DOHH2 (cell line): ENCODE data around the gene KIAA1958.

Source experiments
- H3F3A ChIP-seq: fragments of 200-600 bp; sonication (generic), shearing (Covaris generic); 2 replicates; pipeline ENCODE4 v1.6.0; 2016; ENCODE audit warnings: antibody characterized with exemption, mild to moderate bottlenecking; ENCODE audit not compliant: control insufficient read depth, insufficient read depth
- H3K27ac ChIP-seq: fragments of 200-600 bp; sonication (generic); 2 replicates; pipeline ENCODE4 v1.5.1; 2014; ENCODE audit warnings: low read depth, mild to moderate bottlenecking, low read length, moderate library complexity
- H3K27me3 ChIP-seq: fragments of 200-600 bp; sonication (generic); 2 replicates; pipeline ENCODE4 v1.6.1; 2014; ENCODE audit warnings: mild to moderate bottlenecking, low read length, mixed read lengths; ENCODE audit not compliant: control insufficient read depth
- H3K36me3 ChIP-seq: fragments of 200-600 bp; sonication (generic); 2 replicates; pipeline ENCODE4 v1.6.1; 2014; ENCODE audit warnings: mild to moderate bottlenecking, low read length, moderate library complexity, mixed read lengths; ENCODE audit not compliant: control insufficient read depth
- H3K4me1 ChIP-seq: fragments of 200-600 bp; sonication (generic); 2 replicates; pipeline ENCODE4 v1.6.1; 2014; ENCODE audit warnings: mild to moderate bottlenecking, low read length, mixed read lengths; ENCODE audit not compliant: control insufficient read depth
- H3K4me2 ChIP-seq: fragments of 200-600 bp; sonication (generic); 2 replicates; pipeline ENCODE4 v1.6.0; 2014; ENCODE audit warnings: mild to moderate bottlenecking, low read length, moderate library complexity
- H3K4me3 ChIP-seq: fragments of 200-600 bp; sonication (generic); 2 replicates; pipeline ENCODE4 v1.5.1; 2014; ENCODE audit warnings: mild to moderate bottlenecking, low read length, mixed read lengths
- H3K79me2 ChIP-seq: fragments of 200-600 bp; sonication (generic); 2 replicates; pipeline ENCODE4 v1.6.1; 2014; ENCODE audit warnings: mild to moderate bottlenecking, low read length, mixed read lengths; ENCODE audit not compliant: control insufficient read depth
- H3K9me2 ChIP-seq: fragments of 200-600 bp; sonication (generic); replicated peaks from 2 replicates; pipeline ENCODE4 v1.6.1; 2014; ENCODE audit warnings: mild to moderate bottlenecking, low read length, mixed read lengths; ENCODE audit not compliant: control insufficient read depth
- H3K9me3 ChIP-seq: fragments of 200-600 bp; sonication (generic); 2 replicates; pipeline ENCODE4 v1.6.1; 2014; ENCODE audit warnings: antibody characterized with exemption, low read length, mixed read lengths; ENCODE audit not compliant: control insufficient read depth, insufficient read depth
- H4K20me1 ChIP-seq: fragments of 200-600 bp; sonication (generic); 2 replicates; pipeline ENCODE4 v1.6.0; 2014; ENCODE audit warnings: low read depth, mild to moderate bottlenecking, antibody characterized with exemption, low read length, moderate library complexity; ENCODE audit not compliant: control insufficient read depth, insufficient read depth
- CTCF ChIP-seq: fragments of 200-600 bp; sonication (generic); IDR thresholded peaks from one replicate; pipeline ENCODE4 v1.5.1; 2014; ENCODE audit warnings: antibody characterized with exemption, mild to moderate bottlenecking, low read depth, low read length; ENCODE audit not compliant: poor library complexity, severe bottlenecking
- EZH2phosphoT487 ChIP-seq: fragments of 200-600 bp; sonication (generic); IDR thresholded peaks from 2 replicates; pipeline ENCODE4 v1.6.1; 2017; ENCODE audit warnings: borderline replicate concordance, mild to moderate bottlenecking, antibody characterized with exemption, low read length, moderate library complexity, mixed read lengths

KIAA1958 gene

GRCh38 chr9:112445196-112445595, 41.4 kb upstream of the KIAA1958 start:
- no peaks in the 10 kb centered on the region for H3K9me2 ChIP-seq
- no peaks in the 10 kb centered on the region for H3K27me3 ChIP-seq
- H3K9me3 ChIP-seq: no peaks in the 10 kb centered on the region
- peaks cover 24% of the 10 kb centered on the region for H3K4me1 ChIP-seq
- no peak overlapping the region for H3K27ac ChIP-seq
- H3K4me3 ChIP-seq: no peak overlapping the region
- H4K20me1 ChIP-seq: no peaks in the 10 kb centered on the region
- no peaks in the 10 kb centered on the region for H3K36me3 ChIP-seq
- no peak overlapping the region for H3K4me2 ChIP-seq
- no peaks in the 10 kb centered on the region for H3K79me2 ChIP-seq
- no peaks in the 10 kb centered on the region; the same call in 1 of the 2 replicates for H3F3A ChIP-seq
- no peak for TF ChIP-seq CTCF
- TF ChIP-seq EZH2phosphoT487: no peak

GRCh38 chr9:112446080-112446479, 40.5 kb upstream of the KIAA1958 start:
- no peak overlapping the region for H3K27ac ChIP-seq
- H3K9me2 ChIP-seq: no peaks in the 10 kb centered on the region
- no peaks in the 10 kb centered on the region for H3K79me2 ChIP-seq
- H3K9me3 ChIP-seq: no peaks in the 10 kb centered on the region
- H3K36me3 ChIP-seq: no peaks in the 10 kb centered on the region
- no peak overlapping the region for H3K4me2 ChIP-seq
- H4K20me1 ChIP-seq: no peaks in the 10 kb centered on the region
- H3K27me3 ChIP-seq: no peaks in the 10 kb centered on the region
- H3F3A ChIP-seq: no peaks in the 10 kb centered on the region; the same call in 1 of the 2 replicates
- TF ChIP-seq EZH2phosphoT487: no peak
- TF ChIP-seq CTCF: no peak
- H3K4me3 ChIP-seq: no peak overlapping the region
- peaks cover 28% of the 10 kb centered on the region for H3K4me1 ChIP-seq

GRCh38 chr9:112446526-112446925, 40.1 kb upstream of the KIAA1958 start:
- Histone ChIP-seq H4K20me1 (no peaks in the 10 kb centered on the region), H3K4me3 (no peak overlapping the region), H3K79me2 (no peaks in the 10 kb centered on the region), H3K4me2 (no peak overlapping the region), H3K27me3 (no peaks in the 10 kb centered on the region), H3F3A (no peaks in the 10 kb centered on the region; the same call in 1 of the 2 replicates), H3K4me1 (peaks cover 33% of the 10 kb centered on the region), H3K27ac (no peak overlapping the region), H3K36me3 (no peaks in the 10 kb centered on the region), H3K9me2 (no peaks in the 10 kb centered on the region), H3K9me3 (no peaks in the 10 kb centered on the region)
- TF ChIP-seq CTCF (no peak), EZH2phosphoT487 (no peak)

- Histone ChIP-seq H3K9me2 (no peaks in the 10 kb centered on the region), H3K36me3 (no peaks in the 10 kb centered on the region), H4K20me1 (no peaks in the 10 kb centered on the region), H3K4me2 (no peak overlapping the region), H3K27ac (no peak overlapping the region), H3K27me3 (no peaks in the 10 kb centered on the region), H3F3A (no peaks in the 10 kb centered on the region), H3K4me3 (no peak overlapping the region), H3K79me2 (no peaks in the 10 kb centered on the region), H3K4me1 (peaks cover 34% of the 10 kb centered on the region), H3K9me3 (no peaks in the 10 kb centered on the region)
- TF ChIP-seq CTCF (no peak), EZH2phosphoT487 (no peak)
Observed at GRCh38 chr9:112447283-112447761, 39.3 kb upstream of the KIAA1958 start.
